Adrenal gland (tissue), 12 donors: ENCODE results near the gene TEDC1. TPM values are rescaled to one million over a fixed set of nuclear protein-coding genes. Genes with fewer than 3 reads are reported as not detected.

Experiments used
- DNase-seq, 7 donors: peaks; one replicate each; pipeline ENCODE4 v3.0.0-alpha.2; 2019 to 2020
- H3K27ac ChIP-seq, 5 donors: fragments of 200-600 bp; sonication (generic) in 4 of 5; 1 replicate in 3 of 5; 2 replicates in 2 of 5; pipeline versions ENCODE4 v1.5.1 to v1.8.0; 2016 to 2020; ENCODE audit warnings: mild to moderate bottlenecking in 1 of 5
- H3K27me3 ChIP-seq: fragments of 200-600 bp; 2 replicates; pipeline ENCODE4 v1.8.0; 2021
- H3K36me3 ChIP-seq, 2 donors: fragments of 200-600 bp; replicated peaks in 1 of 2; 1 replicate in 1 of 2; 2 replicates in 1 of 2; pipeline versions ENCODE4 v1.5.1 to v1.8.0; 2018 to 2022
- H3K4me1 ChIP-seq, 2 donors: fragments of 200-600 bp; replicated peaks in 1 of 2; 1 replicate in 1 of 2; 2 replicates in 1 of 2; pipeline versions ENCODE4 v1.5.1 to v1.8.0; 2018 to 2021
- H3K4me3 ChIP-seq, 4 donors: fragments of 200-600 bp; sonication (generic) in 3 of 4; one replicate each; pipeline ENCODE4 v1.5.1; 2016 to 2018
- H3K9me3 ChIP-seq, 3 donors: fragments of 200-600 bp; sonication (generic) in 1 of 3; replicated peaks in 1 of 3; 1 replicate in 2 of 3; 2 replicates in 1 of 3; pipeline versions ENCODE4 v1.5.1 to v1.8.0; 2016 to 2021
- POLR2A ChIP-seq, 2 donors: fragments of 450-650 bp; IDR thresholded peaks; one replicate each; pipeline ENCODE4 v1.6.1; 2017; ENCODE audit warnings: antibody characterized with exemption in 2 of 2, mild to moderate bottlenecking in 2 of 2, moderate library complexity in 1 of 2
- WGBS, 4 donors: extraction: QIAGEN DNeasy Blood & Tissue Kit in 2 of 4; methylation state at CpG; one replicate each; pipeline versions ENCODE4 v1.1.5 to v1.1.7; 2013 to 2017; 5-methylcytosine and 5-hydroxymethylcytosine counted together
- intact Hi-C, 2 donors: fragments of 100-400 bp; cut with DNase I; formaldehyde crosslinking; loops; one replicate each; pipeline versions ENCODE4 v1.14.1 to v1.15.0; 2022 to 2023
- polyA plus RNA-seq, 3 donors: library from polyadenylated mRNA; stranded (reverse); fragments of 200-250 nt in 2 of 3; fragments of 350-450 nt in 1 of 3; fragmentation: Illumina TruSeq in 1 of 3; extraction: RNeasy Lipid Tissue Mini Kit (QIAGEN cat#74804) in 1 of 3; gene quantifications; one replicate each; pipeline ENCODE4 v1.2.3, GENCODE V29; 2013 to 2014
- total RNA-seq, 9 donors: library from RNA; depleted of rRNA in 4 of 9; stranded (reverse); fragments of >200 nt in 4 of 9; fragments of 120-200 nt in 1 of 9; fragmentation: NEBNext Ultra II Directional in 1 of 9; extraction: Animal tissue kit (Norgen Biotek cat#: 25700) in 1 of 9; gene quantifications; one replicate each; pipeline versions ENCODE4 v1.1.0 to v1.2.4, GENCODE V29; 2013 to 2023
- TF ChIP-seq, protein P1 (sequence below), 6 experiments: fragments of 450-650 bp in 4 of 6; fragments of 200-600 bp in 2 of 6; sonication (generic) in 1 of 6; IDR thresholded peaks; 1 replicate in 5 of 6; 2 replicates in 1 of 6; pipeline versions ENCODE4 v1.5.1 to v1.8.0; 2016 to 2021; ENCODE audit warnings: antibody characterized with exemption in 6 of 6, mild to moderate bottlenecking in 2 of 6, moderate library complexity in 1 of 6
- donor health status: healthy with polysubstance abuse.
- donor health status: Bipolar disorder and iron deficiency.
- donor health status: DM: yes; HTN: yes; CAD: no.
- donor health status: DM: no; HTN: no; CAD: no.
- donor health status: DM: no; HTN: no; CAD: no.
- donor health status: DM: yes; HTN: yes; CAD: no.

TEDC1 gene
- total and polyA plus RNA-seq, 12 donors: 0.24 to 19.1 (median 3.4) TPM

DNA sequence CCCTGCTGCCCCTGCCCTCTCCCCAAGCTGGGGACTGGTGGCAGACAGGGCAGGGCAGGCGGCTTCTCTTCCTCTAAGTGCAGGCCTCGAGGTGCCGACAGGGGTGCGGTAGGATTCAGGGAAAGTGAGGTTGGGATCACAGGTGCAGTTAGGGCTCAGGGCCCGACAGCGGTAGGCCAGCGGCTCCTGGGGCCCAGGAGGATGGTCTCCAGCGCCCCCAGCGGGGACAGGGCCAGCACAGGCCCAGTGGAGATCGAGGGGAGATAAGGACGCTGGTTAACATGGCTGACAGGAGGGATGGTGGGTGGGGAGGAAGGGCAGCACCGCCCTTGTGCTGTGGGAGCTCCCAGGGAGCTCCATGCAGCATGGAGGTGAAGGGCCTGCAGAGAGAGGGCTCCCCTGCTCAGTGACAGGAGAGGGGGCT, 5.3 kb upstream of the TEDC1 start:
- no peaks in the 10 kb centered on the region for H3K9me3 ChIP-seq
- peaks cover 20 to 55% of the 10 kb centered on the region in 2 donors for H3K4me1 ChIP-seq
- intact Hi-C loops: loop anchor here (5.0 kb wide), 2 partner anchors 38 to 113 kb away; no protein-coding TSS in a partner anchor
- no peaks in the 10 kb centered on the region for H3K36me3 ChIP-seq
- no peak for TF ChIP-seq POLR2A (IDR thresholded peaks at IDR 0.05)
- TF ChIP-seq, protein P1, sequence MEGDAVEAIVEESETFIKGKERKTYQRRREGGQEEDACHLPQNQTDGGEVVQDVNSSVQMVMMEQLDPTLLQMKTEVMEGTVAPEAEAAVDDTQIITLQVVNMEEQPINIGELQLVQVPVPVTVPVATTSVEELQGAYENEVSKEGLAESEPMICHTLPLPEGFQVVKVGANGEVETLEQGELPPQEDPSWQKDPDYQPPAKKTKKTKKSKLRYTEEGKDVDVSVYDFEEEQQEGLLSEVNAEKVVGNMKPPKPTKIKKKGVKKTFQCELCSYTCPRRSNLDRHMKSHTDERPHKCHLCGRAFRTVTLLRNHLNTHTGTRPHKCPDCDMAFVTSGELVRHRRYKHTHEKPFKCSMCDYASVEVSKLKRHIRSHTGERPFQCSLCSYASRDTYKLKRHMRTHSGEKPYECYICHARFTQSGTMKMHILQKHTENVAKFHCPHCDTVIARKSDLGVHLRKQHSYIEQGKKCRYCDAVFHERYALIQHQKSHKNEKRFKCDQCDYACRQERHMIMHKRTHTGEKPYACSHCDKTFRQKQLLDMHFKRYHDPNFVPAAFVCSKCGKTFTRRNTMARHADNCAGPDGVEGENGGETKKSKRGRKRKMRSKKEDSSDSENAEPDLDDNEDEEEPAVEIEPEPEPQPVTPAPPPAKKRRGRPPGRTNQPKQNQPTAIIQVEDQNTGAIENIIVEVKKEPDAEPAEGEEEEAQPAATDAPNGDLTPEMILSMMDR (IDR thresholded peaks at IDR 0.05): peak in 2 of 6 experiments; percentile 19 to 31
- peak overlapping the region in 1 of 5 donors; percentile 6 for H3K27ac ChIP-seq
- peaks cover 11% of the 10 kb centered on the region for H3K27me3 ChIP-seq
- DNase-seq: peak in 1 of 7 donors; percentile 62
- WGBS, 4 donors: 0 to 55% (median 38%) methylated on average over 1 to 12 of the region's 12 CpGs
- no peak overlapping the region for H3K4me3 ChIP-seq

DNA sequence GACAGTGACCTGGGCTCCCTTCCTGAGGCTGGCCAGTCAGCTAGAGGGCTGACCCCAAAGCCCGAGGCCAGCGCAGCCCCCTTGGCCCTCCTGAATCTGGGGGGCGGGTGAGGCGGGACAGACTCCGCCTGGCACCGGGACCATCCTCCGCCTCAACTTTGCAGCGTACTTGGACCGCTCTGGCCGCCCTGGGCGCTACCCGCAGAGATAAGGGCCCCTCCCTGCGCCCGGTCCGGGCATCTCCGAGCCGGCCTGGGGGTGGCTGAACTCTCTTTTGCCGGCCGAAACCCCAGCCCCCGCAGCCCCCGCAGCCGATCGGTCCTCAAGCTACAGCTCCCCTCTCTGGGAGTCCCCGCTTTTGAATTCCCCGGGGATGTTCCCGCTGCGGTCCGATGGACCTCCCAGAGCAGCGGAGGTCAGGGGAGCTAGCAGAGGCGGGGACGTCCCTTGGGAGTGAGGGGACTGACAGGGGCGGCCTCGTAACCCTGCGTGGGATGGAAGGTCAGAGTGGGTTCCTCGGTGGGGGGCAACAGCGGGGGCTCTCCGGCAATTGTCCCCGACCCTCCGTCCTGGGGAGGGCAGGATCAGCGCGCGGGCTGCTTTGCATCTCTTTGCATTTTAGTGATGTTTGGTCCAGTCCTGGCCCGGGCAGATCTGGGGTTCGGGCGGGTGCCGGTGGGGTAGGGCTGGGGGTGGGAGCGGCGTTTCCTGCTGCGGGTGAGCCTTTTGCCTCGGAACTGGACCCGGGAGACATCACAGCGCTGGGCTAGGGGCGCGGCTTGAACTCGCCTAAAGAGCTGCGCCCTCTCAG, 4.7 kb upstream of the TEDC1 start, which contains the start of gene CRIP1:
TSS of gene CRIP1 (plus strand) at position 724 of the 811 bp plus-strand sequence. CDS start 374 bp downstream, outside the sequence.
- peak within 1 kb of the TSS in 2 of 4 donors; percentile 3 to 44 for H3K4me3 ChIP-seq
- H3K36me3 ChIP-seq: no peaks in the 10 kb centered on the region
- peak within 1 kb of the TSS in 2 of 5 donors; percentile 6 to 44 for H3K27ac ChIP-seq
- 0 to 24% (median 7%) methylated on average over 4 to 56 of the region's 56 CpGs for WGBS, 4 donors
- H3K27me3 ChIP-seq: peaks cover 11% of the 10 kb centered on the region
- TF ChIP-seq, protein P1 (IDR thresholded peaks at IDR 0.05): no peak
- no peak for TF ChIP-seq POLR2A (IDR thresholded peaks at IDR 0.05)
- no peak for DNase-seq
- intact Hi-C loops: loop anchor here (5.0 kb wide), 2 partner anchors 39 to 114 kb away; no protein-coding TSS in a partner anchor
- H3K4me1 ChIP-seq: peaks cover 18 to 49% of the 10 kb centered on the region in 2 donors
- H3K9me3 ChIP-seq: no peaks in the 10 kb centered on the region

DNA sequence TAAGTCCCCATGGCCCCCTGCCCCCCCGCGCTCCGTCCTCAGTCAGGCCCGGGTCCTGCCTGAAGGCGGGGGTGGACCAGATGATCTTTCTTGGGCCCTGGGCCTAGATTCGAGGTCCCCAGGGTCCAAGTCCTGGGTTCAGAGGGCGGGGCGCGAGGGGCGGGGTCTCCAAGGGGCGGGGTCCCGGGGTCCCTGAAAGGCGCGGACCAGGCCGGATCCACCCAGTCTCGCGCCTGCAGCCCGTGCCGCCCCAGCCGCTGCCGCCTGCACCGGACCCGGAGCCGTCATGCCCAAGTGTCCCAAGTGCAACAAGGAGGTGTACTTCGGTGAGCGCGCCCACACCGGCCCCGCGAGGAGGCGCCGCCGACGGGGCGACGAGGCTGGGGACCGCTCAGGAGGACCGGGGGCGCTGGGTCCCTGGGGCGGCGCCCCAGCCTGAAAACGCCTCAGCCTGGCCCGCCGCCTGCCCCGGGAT, 4.0 kb upstream of the TEDC1 start:
- H3K36me3 ChIP-seq: no peaks in the 10 kb centered on the region
- no peaks in the 10 kb centered on the region for H3K9me3 ChIP-seq
- H3K4me3 ChIP-seq: peak overlapping the region in 2 of 4 donors; percentile 3 to 44
- DNase-seq: no peak
- intact Hi-C loops: loop anchor here (5.0 kb wide), 2 partner anchors 40 to 115 kb away; no protein-coding TSS in a partner anchor
- H3K27me3 ChIP-seq: peaks cover 11% of the 10 kb centered on the region
- peak overlapping the region in 2 of 5 donors; percentile 6 to 44 for H3K27ac ChIP-seq
- WGBS, 4 donors: 1 to 2% (median 1%) methylated on average over 20 to 45 of the region's 45 CpGs; no CpG with 5 or more reads in 1 of the 4 donors
- H3K4me1 ChIP-seq: peaks cover 13 to 42% of the 10 kb centered on the region in 2 donors
- TF ChIP-seq, protein P1 (IDR thresholded peaks at IDR 0.05): no peak
- no peak for TF ChIP-seq POLR2A (IDR thresholded peaks at IDR 0.05)

DNA sequence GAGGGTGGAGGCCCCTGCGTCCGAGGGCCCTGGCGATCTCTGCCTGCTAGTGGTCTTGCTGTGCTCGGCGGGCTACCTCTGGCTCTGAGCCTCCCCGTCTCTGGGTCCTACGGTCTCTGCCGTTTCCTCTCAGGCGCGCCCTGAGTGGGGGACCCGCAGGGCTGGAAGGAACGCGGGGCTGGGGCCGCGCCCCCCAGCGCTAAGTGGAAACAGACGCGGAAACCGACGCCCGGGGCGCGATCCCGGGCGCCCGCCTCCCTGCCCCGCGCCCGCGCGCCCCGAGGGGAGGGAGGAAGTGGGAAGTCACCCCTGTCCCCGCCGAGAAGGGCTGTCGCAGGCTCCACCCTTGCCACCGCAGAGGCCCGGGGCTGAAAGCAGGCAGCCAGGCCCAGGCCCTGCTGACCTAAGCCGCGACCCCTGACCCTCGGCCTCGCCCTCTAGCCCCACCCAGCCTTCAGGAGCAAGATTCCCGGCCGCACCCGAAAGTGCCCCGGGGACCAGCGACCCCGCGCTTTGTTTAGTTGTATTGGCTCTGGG, 3.5 kb upstream of the TEDC1 start:
- no peak for DNase-seq
- H3K36me3 ChIP-seq: no peaks in the 10 kb centered on the region
- H3K27me3 ChIP-seq: peaks cover 11% of the 10 kb centered on the region
- intact Hi-C loops: loop anchor here (5.0 kb wide), 2 partner anchors 40 to 115 kb away; no protein-coding TSS in a partner anchor
- H3K4me3 ChIP-seq: peak overlapping the region in 2 of 4 donors; percentile 3 to 44
- peaks cover 8 to 37% of the 10 kb centered on the region in 2 donors for H3K4me1 ChIP-seq
- WGBS, 4 donors: 0 to 23% (median 3%) methylated on average over 8 to 48 of the region's 48 CpGs
- no peaks in the 10 kb centered on the region for H3K9me3 ChIP-seq
- peak overlapping the region in 2 of 5 donors; percentile 2 to 44 for H3K27ac ChIP-seq
- TF ChIP-seq POLR2A (IDR thresholded peaks at IDR 0.05): no peak
